Globus pallidus (tissue), 1 donor: ENCODE results near the gene SLC26A8.

Source experiments
- DNase-seq: peaks from one replicate; pipeline ENCODE4 v3.0.0-alpha.2; 2015; ENCODE audit warnings: low spot score

The SLC26A8 gene, protein sequence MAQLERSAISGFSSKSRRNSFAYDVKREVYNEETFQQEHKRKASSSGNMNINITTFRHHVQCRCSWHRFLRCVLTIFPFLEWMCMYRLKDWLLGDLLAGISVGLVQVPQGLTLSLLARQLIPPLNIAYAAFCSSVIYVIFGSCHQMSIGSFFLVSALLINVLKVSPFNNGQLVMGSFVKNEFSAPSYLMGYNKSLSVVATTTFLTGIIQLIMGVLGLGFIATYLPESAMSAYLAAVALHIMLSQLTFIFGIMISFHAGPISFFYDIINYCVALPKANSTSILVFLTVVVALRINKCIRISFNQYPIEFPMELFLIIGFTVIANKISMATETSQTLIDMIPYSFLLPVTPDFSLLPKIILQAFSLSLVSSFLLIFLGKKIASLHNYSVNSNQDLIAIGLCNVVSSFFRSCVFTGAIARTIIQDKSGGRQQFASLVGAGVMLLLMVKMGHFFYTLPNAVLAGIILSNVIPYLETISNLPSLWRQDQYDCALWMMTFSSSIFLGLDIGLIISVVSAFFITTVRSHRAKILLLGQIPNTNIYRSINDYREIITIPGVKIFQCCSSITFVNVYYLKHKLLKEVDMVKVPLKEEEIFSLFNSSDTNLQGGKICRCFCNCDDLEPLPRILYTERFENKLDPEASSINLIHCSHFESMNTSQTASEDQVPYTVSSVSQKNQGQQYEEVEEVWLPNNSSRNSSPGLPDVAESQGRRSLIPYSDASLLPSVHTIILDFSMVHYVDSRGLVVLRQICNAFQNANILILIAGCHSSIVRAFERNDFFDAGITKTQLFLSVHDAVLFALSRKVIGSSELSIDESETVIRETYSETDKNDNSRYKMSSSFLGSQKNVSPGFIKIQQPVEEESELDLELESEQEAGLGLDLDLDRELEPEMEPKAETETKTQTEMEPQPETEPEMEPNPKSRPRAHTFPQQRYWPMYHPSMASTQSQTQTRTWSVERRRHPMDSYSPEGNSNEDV

DNA sequence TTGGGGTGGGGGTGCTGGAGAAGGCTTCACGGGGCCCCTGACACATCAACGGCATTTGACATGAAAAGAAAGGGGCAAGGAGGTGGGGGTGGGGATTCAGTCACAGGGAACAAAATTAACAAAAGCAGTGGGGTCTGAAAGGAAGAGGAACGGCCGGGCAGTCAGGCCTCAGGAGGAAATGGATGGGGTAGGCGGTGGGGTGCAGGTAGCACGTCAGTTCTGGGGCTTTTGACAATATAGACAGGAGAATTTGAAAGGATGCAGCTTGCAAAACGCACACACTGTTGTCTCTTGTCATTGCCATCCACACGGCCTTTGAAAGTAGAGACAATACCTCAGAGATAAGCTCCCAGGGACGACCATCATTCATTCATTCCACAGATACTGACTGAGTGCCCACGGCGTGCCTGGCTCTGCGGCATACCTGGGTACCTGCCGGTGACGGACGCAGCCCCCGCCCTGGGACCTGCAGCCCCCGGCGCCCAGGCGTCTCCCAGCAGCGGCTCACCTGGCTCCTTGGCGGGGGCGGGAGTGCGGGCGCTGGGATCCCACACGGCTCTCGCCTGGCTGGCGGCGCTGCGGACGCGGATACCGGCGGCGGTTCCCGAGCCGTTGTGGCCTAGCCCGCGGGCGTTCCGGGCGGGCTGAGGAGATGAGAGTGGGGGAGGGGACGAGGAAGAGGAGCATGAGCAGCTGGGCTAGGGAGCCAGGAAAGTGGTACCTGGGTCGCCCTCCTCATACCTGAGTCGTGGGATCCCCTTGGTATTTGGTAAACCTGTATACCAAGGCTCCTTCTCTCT lies at the start of gene SLC26A8:
SLC26A8 (minus strand) TSS at position 646 of the 800 bp plus-strand sequence. CDS start 4,934 bp downstream, outside the sequence.
- no peak for DNase-seq

DNA sequence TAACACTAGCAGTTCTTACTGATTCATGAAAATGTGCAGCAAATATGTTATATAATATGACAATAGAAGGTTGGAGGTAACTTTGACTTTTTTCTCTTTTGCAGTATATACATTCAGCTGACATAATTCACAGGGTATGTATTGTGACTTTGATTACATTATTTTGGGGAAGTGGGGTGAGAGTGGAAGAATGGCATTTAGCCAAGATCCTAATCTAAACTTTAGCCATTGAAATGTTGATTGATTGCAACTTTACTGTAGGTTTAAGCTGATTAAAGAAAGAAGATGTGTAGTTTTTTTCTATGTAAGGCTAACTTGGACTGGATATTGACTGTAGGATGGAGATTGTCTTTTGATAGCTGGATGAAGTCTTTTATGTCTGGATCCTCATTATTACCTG lies 49.1 kb upstream of the SLC26A8 start:
- no peak for DNase-seq

DNA sequence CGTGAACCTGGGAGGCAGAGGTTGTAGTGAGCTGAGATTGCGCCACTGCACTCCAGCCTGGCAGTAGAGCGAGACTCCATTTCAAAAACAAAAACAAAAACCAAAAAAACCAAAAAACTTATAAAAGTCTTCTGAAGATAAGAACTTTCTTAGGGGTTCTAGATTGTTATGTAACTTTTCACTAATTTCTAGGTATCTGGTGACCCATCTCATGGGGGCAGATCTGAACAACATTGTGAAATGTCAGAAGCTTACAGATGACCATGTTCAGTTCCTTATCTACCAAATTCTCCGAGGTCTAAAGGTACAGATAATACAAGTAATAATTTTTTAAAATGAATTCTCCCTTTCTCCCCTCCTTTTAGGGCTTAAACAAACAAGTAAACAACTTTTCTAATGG lies 48.2 kb upstream of the SLC26A8 start:
- no peak for DNase-seq

DNA sequence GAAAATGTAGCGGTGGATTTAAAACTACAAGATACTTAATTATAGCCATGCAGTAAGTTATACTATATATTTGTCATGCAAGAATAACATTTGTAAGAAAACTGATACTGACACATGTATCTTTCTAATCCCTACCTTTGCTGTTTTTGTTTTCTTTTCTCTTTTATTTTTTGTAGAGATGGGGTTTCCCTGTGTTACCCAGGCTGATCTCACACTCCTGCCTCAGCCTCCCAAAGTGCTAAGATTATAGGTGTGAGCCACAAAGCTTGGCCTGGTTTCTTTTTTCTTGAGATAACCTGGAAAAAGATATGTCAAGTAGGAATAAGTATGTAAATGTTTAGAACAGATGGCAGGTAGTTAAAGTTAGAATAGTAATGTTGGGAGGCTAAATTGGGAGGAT lies 47.3 kb upstream of the SLC26A8 start:
- no peak for DNase-seq

DNA sequence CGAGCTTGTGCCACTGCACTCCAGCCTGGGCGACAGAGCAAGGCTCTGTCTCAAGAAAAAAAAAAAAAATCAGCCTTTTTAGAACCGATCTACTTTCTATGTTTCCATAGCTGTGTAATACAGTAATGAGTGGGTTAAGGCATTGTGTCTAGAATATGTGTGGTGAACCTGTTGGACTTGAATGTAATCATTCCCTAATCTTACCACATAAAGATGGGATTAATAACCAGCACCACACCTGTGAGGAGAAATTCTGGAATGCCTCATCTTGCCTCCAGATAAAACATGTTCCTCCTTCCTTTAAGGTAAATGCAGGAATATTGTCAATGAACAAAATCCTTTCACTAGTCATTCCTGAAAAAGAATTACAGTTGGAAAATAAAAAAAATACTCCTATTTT lies 46.8 kb upstream of the SLC26A8 start:
- DNase-seq, result no peak

DNA sequence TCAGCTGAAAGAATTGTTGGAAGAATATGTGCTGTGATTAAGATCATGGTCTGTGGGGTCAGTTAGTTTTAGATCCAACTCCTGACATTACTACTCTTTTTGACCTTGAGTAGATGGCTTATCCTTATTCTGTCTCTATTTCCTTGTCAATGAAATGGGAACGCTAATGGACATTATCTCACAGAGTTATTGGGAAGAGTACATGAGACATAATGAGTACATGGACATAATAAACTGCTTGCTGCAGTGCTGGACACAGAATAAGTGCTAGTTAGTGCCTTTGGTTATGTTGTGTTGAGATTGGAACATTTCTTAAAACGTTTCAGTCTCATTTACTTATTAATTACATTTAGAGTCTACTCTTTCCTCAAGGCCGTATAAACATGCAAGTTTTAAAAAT lies 45.8 kb upstream of the SLC26A8 start:
- DNase-seq, result no peak

DNA sequence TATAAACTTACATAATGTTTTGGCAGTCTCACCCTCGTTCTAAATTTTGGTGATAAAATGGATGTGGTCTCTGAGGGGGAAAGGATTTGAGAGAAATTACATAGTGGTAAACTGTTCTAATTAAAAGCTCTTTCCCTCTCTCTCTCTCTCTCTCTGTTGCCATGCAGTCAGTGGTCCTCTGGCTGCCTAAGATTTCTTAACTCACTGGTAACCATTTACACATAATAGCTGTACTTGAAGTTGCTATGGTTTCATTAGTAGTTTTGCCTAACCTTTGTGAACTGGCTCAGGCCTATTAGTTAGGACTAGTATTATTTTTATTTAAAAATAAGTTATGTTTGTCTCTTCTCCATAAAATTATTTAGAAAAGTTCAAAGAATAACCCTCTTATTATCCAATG lies 45.1 kb upstream of the SLC26A8 start:
- no peak for DNase-seq

DNA sequence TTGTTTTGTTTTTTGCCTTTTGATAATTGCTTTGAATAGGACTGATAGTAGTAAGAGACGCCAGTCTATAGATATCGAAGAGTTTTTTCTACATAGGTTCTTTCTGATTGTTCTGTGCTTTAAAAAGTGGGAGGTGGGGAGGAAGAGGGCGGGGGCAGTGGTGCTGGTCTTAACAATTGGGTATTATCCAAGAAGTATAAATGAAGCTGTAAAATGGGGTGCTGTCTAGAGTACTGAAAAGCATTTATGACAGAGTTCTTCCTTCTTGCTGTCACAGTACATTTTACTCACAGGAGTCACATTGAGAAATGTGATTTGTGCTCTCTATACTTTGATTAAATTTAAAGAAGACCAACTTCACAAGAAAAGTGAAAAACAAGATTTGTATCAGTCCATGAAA lies 44.1 kb upstream of the SLC26A8 start:
- no peak for DNase-seq

DNA sequence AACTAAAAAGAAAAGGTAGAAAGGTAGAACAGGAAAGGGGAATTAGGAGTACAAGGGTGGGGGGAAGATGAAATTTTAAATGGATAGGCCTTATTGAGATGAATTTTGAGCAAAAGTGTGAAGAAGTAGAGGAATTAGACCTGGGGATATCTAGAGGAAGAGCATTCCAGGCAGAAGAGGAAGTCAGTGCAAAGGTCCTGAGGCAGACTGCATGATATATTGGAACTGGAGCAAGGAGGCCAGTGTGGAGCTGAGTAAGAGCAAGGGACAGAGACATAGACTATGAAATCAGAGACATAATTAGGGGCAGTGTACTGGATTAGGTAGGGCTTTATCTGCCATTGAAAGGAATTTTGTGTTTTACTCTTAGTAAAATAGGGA lies 43.6 kb upstream of the SLC26A8 start:
- no peak for DNase-seq

DNA sequence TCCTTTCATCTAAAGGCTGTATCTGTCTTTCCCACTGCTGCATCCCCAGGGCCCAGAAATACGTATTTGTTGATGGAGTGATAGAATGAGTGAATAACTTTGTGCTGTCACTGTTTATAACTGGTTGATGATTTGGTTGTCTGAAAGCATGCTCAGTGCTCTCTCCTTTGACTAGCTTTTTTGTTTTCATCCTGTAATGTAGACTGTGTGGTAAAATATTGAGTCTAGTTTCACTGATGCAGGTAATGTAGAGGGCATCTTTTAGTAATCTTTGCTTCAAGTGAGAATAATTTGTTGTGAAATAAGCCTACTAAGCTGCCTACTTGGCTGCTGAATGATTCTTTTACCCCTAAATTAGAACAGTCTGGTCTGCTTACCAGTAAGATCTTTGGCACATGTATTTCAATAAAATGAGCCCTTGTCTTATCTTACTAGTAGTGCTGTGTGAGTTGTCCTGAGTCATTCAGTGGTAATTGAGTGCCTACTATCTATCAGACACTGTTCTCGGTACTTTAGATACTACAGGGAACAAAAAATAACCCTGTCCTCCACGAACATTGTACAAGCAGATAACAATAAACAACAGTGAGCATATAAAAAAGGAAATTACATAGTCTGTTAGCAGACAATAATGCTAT lies 43.1 kb upstream of the SLC26A8 start:
- DNase-seq, result no peak

DNA sequence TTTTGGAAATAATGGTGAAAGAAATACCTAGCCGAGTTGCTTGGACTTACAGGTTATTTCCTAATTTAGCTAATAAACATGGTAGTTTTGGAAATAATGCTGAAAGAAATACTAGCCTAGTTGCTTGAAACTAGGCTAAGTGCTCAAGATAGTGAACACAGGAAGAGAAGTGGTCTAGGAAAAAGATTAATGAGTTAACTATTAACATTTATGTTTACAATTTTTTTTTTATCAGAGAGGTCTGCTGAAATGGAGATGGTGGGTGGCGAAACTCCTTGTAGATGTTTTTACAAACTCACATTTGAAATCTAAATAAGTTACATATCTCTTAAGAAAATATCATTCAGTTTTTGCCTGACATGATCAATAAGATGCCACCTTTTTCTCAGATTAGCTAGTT lies 42.4 kb upstream of the SLC26A8 start:
- no peak for DNase-seq

DNA sequence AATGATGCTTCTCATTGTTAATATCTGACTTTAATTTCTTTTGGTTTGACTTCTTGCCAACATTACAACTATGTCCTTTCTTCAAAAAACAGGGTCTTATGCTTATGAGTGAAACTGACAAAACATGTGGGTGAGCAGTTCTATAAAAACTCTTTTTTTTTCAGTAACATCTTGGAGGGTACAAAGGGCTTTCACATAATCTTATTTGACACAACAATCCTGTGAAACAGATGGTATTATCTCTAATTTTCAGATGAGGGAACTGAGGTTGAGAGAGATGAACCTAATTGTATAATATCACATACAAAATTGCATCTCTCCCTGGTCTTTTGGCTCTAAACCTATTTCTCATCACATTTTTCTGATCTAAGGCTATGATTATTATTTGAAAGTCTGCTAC lies 41.5 kb upstream of the SLC26A8 start:
- no peak for DNase-seq

DNA sequence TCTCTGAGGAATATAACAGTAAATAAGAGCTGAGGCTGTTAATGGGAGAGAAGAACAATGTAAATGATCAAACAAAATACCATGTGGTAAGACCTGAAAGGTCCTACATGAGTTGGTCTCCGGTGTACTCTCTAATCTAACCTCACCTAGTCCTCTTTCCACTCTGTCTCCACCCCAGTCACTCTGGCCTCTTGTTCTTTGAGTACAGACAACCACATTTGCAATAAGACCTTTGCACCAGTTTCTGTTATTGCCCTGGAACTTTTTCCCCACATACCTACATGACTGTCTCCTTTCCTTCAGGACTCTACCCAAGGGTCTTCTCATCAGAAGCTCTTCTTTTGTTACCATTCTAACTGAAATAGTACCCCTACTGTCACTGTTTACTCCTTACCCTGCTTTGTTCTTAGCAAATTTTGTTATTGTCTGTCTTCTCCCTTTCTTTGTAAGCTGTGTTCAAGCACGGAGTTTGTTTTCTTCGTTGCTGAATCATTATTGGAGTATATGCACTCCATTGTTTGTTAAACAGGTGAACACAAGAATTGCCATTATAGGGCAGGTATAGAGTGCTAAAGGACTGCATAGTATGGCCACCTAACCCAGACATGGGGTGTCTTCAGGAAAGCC lies 40.4 kb upstream of the SLC26A8 start:
- DNase-seq, result no peak

DNA sequence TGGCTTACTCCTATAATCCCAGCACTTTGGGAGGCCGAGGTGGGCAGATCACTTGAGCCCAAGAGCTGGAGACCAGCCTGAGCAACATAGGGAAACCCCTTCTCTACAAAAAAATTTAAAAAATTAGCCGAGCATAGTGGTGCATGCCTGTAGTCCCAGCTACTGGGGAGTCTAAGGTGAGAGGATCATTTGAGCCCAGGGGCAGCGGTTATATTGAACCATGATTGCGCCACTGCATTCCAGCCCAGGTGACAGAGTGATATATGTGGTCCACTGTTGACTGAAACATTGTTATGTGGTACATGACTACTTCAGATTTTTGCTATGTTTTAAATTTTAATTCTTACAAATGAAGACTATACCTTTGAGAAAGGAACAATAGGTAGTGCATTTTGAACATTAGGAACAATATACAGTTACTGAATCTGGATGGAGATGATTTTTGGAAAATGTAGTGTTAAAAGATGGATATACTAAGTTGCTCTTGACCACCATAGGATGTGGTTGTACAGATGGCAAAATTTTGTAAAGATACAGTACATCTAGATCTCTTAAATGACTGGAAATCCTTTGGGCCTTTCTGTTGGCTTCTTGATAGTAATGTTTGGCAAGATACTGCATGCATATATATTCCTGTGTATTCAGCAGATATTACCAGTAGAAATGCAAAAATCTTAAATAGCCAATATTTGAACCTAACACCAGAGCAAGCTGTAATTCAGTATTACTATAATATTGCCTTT lies 39.0 kb upstream of the SLC26A8 start:
- DNase-seq, result no peak

DNA sequence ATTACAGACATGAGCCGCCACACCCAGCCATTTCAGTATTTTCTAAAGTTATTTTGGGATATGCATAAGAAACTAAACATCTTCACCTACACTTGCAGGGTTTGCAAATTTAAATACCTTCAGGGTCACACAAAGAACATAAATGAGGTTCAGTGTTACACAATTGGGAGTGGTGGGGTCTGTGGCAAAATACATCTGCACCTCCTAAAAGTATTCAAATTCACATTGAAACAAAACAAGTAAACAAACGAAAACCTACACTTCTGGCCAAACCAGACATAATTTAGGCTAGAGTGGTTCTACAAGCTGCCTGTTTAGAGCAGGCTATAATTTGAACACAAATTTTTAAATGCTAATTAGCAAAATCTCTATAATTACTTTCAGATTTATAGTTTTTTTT lies 37.8 kb upstream of the SLC26A8 start:
- DNase-seq, result no peak

DNA sequence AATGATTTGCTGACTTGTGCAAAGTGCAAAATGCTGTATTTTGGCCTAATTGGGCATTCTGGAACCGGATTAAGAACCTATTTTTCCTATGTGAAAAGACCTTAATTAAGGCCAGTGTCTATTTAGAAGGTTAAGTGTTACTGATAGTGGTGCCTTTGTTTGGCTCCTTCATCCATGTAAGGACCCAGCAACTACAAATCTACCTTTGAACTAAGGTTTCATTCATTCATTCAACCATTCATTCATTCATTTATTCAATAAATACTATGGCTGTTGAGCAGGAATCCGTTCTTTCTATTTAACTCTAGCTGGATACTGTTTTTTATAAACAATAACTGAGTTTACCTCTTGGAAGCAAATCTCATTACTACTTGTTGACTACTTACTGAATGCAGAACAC lies 36.8 kb upstream of the SLC26A8 start:
- DNase-seq, result no peak

DNA sequence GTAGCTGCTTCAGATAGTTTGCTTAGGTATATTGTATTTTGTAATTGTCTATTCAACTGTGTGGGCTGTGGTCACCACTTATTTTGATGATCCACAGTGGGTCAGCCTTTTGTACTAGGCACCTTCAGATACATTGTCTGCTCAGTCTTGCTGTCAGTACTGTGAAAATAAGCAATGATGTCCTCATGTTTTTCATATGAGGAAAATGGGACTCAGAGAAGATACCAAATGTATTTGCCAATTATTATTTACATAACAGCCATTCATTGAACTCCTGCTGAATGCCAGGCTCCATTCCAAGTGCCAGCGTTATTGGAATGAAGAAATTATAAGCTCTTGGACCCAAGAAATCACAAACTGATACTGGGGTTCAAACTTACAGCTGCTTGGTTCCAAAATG lies 31.7 kb upstream of the SLC26A8 start:
- DNase-seq, result no peak

DNA sequence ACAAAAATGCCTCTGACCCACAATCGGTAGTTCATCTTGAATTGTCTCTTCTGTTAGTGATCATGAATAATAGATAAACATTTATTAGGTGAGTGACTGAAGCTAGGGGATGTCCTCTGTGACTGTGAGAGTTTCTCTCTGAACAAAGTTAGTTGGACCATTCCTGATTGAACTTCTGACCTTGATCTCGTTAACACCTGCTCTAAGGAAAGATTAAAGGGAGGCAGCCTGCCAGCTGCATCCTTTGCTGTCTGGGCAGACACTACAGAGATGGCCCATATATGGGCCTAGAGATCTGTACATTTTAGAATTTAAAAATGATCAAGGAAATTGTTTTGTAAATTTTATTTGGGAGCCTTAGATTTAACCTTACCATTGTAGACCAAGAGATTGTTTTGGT lies 30.5 kb upstream of the SLC26A8 start:
- DNase-seq, result no peak

DNA sequence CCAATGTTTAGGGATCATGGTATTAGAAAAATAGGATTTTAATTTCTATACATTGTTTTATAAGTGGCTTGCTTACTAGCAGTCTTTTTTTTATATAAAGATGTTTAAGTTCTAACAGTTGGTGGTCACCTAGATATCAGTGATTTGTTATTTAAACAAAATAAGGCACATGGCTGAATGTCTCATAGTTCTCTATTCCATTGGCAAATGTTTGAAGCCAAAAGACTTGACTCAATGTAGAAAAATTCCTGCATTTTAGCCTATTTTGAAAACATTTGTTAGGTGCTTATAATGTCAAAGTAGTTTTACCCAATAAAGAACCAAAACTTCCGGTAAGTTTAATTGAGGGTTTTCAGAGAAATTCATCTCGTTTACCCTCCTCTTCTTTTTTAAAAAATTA lies 30.0 kb upstream of the SLC26A8 start:
- no peak for DNase-seq

DNA sequence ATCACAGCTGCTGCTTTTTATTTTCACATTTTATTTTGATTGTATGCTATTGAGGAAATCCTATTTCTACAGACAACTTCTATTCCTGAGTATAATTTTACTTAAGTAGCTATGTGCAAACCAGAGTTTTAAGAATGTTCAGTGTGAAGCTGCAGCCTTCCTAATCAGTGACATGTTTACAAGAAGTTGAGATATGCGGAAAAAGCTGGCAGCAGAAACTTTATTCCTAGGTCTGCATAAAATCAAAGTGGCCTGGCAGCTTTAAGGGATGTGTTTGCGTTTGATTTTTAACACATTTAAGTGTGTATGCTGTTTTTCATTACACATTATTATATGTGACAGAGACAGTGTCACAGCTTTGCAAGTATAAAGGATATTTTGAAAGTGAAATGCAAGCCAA lies 29.4 kb upstream of the SLC26A8 start:
- DNase-seq, result no peak

DNA sequence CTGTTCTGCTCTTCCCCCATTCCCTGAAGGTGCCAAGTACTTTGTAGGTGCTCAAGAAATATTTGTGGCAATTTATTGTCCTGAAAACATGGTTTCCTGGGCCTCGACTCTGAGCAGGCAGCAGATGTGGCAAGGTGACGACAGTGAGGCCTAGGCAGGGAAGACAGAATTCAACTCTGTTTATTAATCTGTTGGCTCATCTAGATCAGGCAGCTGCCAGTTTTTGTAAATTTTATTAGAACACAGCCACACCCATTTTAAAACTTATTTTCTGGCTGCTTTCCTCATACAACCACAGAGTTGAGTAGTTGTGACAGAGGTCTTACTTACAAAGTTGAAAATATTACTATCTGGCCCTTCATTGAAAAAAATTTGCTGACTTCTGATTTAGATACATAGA lies 27.7 kb upstream of the SLC26A8 start:
- DNase-seq, result no peak
